Tibial nerve (tissue), 4 donors: Measurements from ENCODE around the gene PPP1R3G.

Experiments
- CTCF ChIP-seq, 5 experiments: fragments of 200-600 bp in 3 of 5; fragments of 450-650 bp in 2 of 5; sonication (generic) in 3 of 5; IDR thresholded peaks; one replicate each; pipeline ENCODE4 v1.5.1; 2016 to 2019; ENCODE audit warnings: antibody characterized with exemption in 5 of 5, mild to moderate bottlenecking in 3 of 5, moderate library complexity in 2 of 5
- EP300 ChIP-seq, 2 donors: sonication (generic); formaldehyde crosslinking; IDR thresholded peaks; one replicate each; pipeline ENCODE4 v1.6.1; 2017; ENCODE audit warnings: antibody characterized with exemption in 2 of 2, mild to moderate bottlenecking in 1 of 2
- POLR2A ChIP-seq, 2 donors: fragments of 450-650 bp; IDR thresholded peaks; one replicate each; pipeline ENCODE4 v1.6.1; 2017; ENCODE audit warnings: antibody characterized with exemption in 2 of 2, mild to moderate bottlenecking in 2 of 2, moderate library complexity in 2 of 2

DNA sequence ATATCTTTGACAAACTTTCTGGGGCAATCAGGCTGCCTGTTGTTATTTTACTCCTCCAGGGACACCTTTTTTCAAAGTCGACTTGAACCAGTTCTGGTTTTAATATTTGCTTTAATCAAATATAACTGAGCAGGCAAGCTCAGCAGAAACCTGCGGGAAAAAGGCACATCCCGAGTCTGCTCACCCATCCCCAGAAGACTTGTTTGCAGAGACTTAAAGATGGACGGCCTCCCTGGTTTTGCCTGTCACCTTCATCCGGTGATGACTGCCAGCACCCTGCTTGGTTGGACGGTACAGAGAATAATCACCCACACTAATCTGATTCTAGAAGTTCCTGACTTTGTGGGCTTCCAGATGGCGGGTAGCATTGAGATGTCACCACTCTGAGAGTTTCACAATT is 36.8 kb downstream of the PPP1R3G start:
- TF ChIP-seq POLR2A (IDR thresholded peaks at IDR 0.05) = no peak
- no peak for TF ChIP-seq CTCF (IDR thresholded peaks at IDR 0.05)
- TF ChIP-seq EP300 (IDR thresholded peaks at IDR 0.05) = no peak
